K562 (cell line): Measurements from ENCODE around the gene TMEM179. TPM values are rescaled to one million over a fixed set of nuclear protein-coding genes. Genes with fewer than 3 reads are reported as not detected.

Experiments
- ATAC-seq: fragments of 200-7000 bp; cut with Tn5 transposase; 3 replicates; pipeline ENCODE4 v1.9.1; 2020; ENCODE audit warnings: moderate library complexity
- BruUV-seq: library from RNA; stranded (reverse); fragments of 400-500 nt; replicated peaks from 2 replicates; lab custom pipeline; 2021; lab: Mats Ljungman, UMichigan
- CTCF ChIA-PET: fragments of 300-600 bp; formaldehyde crosslinking; extraction: SDS; loops from one replicate; lab custom pipeline; 2021; ENCODE audit warnings: low intra/inter-chr PET ratio; lab: Yijun Ruan, JAX
- POLR2A ChIA-PET: fragments of 300-600, 350-650 bp; sonication (Branson Sonifier 250); formaldehyde crosslinking; extraction: SDS; loops from one replicate; lab custom pipeline; 2021; ENCODE audit warnings: antibody characterized with exemption, inconsistent platforms; lab: Yijun Ruan, JAX
- DNase-seq, 4 experiments: peaks; one replicate each; pipeline versions ENCODE4 v3.0.0 to v3.0.0-alpha.2; 2011 to 2018; ENCODE audit warnings: low spot score in 3 of 4, mixed read lengths in 3 of 4; ENCODE audit errors: extremely low read depth in 1 of 4
- FAIRE-seq: peaks from 2 replicates; lab custom pipeline; 2011; peaks lifted over from hg19 to GRCh38; lab: Jason Lieb, UNC
- H2AFZ ChIP-seq: 2 replicates; pipeline ENCODE4 v1.6.0; 2011; ENCODE audit warnings: low read depth, low read length, control low read depth, inconsistent platforms
- H3K27ac ChIP-seq: fragments of 200-600 bp; 3 replicates; pipeline ENCODE4 v1.8.0; 2011; ENCODE audit warnings: low read depth, mild to moderate bottlenecking, control low read depth, inconsistent platforms, low read length, moderate library complexity, mixed read lengths; ENCODE audit errors: extremely low read depth
- H3K27me3 ChIP-seq, 2 experiments: fragments of 300-600 bp in 1 of 2; 2 replicates in 1 of 2; 3 replicates in 1 of 2; pipeline versions ENCODE4 v1.6.0 to v1.8.0; 2011; ENCODE audit warnings: inconsistent platforms in 2 of 2, low read length in 2 of 2, mild to moderate bottlenecking in 1 of 2, mixed read lengths in 1 of 2, moderate library complexity in 1 of 2; ENCODE audit not compliant: control insufficient read depth in 2 of 2, insufficient read depth in 2 of 2
- H3K36me3 ChIP-seq: fragments of 300-600 bp; 3 replicates; pipeline ENCODE4 v1.8.0; 2011; ENCODE audit warnings: mild to moderate bottlenecking, low read length, inconsistent platforms; ENCODE audit not compliant: control insufficient read depth, insufficient read depth
- H3K4me1 ChIP-seq, 2 experiments: fragments of 200-600 bp in 1 of 2; replicated peaks in 1 of 2; 2 replicates in 1 of 2; 3 replicates in 1 of 2; pipeline versions ENCODE4 v1.5.1 to v1.8.0; 2011; ENCODE audit warnings: inconsistent platforms in 2 of 2, low read length in 2 of 2, mild to moderate bottlenecking in 1 of 2, mixed read lengths in 1 of 2, moderate library complexity in 1 of 2; ENCODE audit not compliant: control insufficient read depth in 2 of 2, insufficient read depth in 2 of 2
- H3K4me2 ChIP-seq: 2 replicates; pipeline ENCODE4 v1.6.1; 2011; ENCODE audit warnings: low read length, control low read depth, inconsistent platforms, mixed read lengths; ENCODE audit not compliant: insufficient read depth
- H3K4me3 ChIP-seq: fragments of 200-600 bp; sonication (generic), shearing (Covaris generic); 2 replicates; pipeline ENCODE4 v1.5.1; 2016; ENCODE audit warnings: control low read depth, inconsistent platforms
- H3K79me2 ChIP-seq: fragments of 200-600 bp; 3 replicates; pipeline ENCODE4 v1.8.0; 2011; ENCODE audit warnings: low read length, inconsistent platforms; ENCODE audit not compliant: control insufficient read depth, insufficient read depth
- H3K9ac ChIP-seq, 2 experiments: 2 replicates each; pipeline versions ENCODE4 v1.6.0 to v1.6.1; 2011; ENCODE audit warnings: low read depth in 2 of 2, low read length in 2 of 2, control low read depth in 1 of 2, inconsistent platforms in 1 of 2, mild to moderate bottlenecking in 1 of 2, mixed read lengths in 1 of 2; ENCODE audit not compliant: insufficient read depth in 1 of 2
- H3K9me1 ChIP-seq: one replicate; pipeline ENCODE4 v1.6.0; 2011; ENCODE audit warnings: inconsistent platforms, mild to moderate bottlenecking, low read length, moderate library complexity; ENCODE audit not compliant: control insufficient read depth, insufficient read depth
- H3K9me3 ChIP-seq: replicated peaks from 2 replicates; pipeline ENCODE4 v1.5.1; 2011; ENCODE audit warnings: low read depth, low read length, inconsistent platforms; ENCODE audit not compliant: control insufficient read depth, insufficient read depth
- H4K20me1 ChIP-seq: replicated peaks from 2 replicates; pipeline ENCODE4 v1.6.1; 2011; ENCODE audit warnings: low read length, inconsistent platforms, mixed read lengths; ENCODE audit not compliant: control insufficient read depth, insufficient read depth
- CAMTA2 ChIP-seq: fragments of 250-450 bp; sonication (Bioruptor Pico); conservative IDR thresholded peaks from 2 replicates; pipeline ENCODE4 v1.5.1; 2022
- CHD4 ChIP-seq: fragments of 200-600 bp; sonication (generic); IDR thresholded peaks from 3 replicates; pipeline ENCODE4 v1.6.1; 2012; ENCODE audit warnings: low read depth, mild to moderate bottlenecking, mixed read lengths, low read length, inconsistent platforms; ENCODE audit not compliant: insufficient read depth, insufficient replicate concordance, poor library complexity, severe bottlenecking
- CREBBP ChIP-seq: IDR thresholded peaks from one replicate; pipeline ENCODE4 v1.6.1; 2012; ENCODE audit warnings: low read depth, mild to moderate bottlenecking, control low read depth, inconsistent platforms, low read length
- ERF ChIP-seq: fragments of 450-650 bp; formaldehyde crosslinking; IDR thresholded peaks from 2 replicates; pipeline ENCODE4 v1.4.0; 2020; ENCODE audit warnings: mild to moderate bottlenecking, mixed read lengths
- ETV6 ChIP-seq, 3 experiments: fragments of 150-350 bp in 1 of 3; sonication (generic) in 1 of 3; formaldehyde crosslinking in 1 of 3; IDR thresholded peaks; 2 replicates each; pipeline versions ENCODE4 v1.6.1 to v1.8.0; 2014 to 2022; ENCODE audit warnings: borderline replicate concordance in 2 of 3, low read depth in 2 of 3, antibody characterized with exemption in 1 of 3, low read length in 1 of 3, mild to moderate bottlenecking in 1 of 3, missing genetic modification reagents in 1 of 3
- HDAC2 ChIP-seq: fragments of 450-650 bp; IDR thresholded peaks from 2 replicates; pipeline ENCODE4 v1.6.1; 2016; ENCODE audit warnings: mild to moderate bottlenecking
- IRF2 ChIP-seq: sonication (generic); formaldehyde crosslinking; IDR thresholded peaks from 2 replicates; pipeline ENCODE4 v1.8.1; 2022; ENCODE audit warnings: mild to moderate bottlenecking, missing genetic modification reagents
- MECOM ChIP-seq: fragments of 250-450 bp; sonication (Bioruptor Pico); IDR thresholded peaks from 2 replicates; pipeline ENCODE4 v1.8.0; 2022; ENCODE audit warnings: inconsistent platforms
- NFE2 ChIP-seq: IDR thresholded peaks from 2 replicates; pipeline ENCODE4 v1.6.1; 2014; ENCODE audit warnings: antibody characterized with exemption, low read depth
- NKRF ChIP-seq: fragments of 450-650 bp; IDR thresholded peaks from 2 replicates; pipeline ENCODE4 v1.6.1; 2016; ENCODE audit warnings: borderline replicate concordance
- SAFB2 ChIP-seq: fragments of 200-400 bp; formaldehyde crosslinking; IDR thresholded peaks from 2 replicates; pipeline ENCODE4 v1.6.1; 2018; ENCODE audit warnings: borderline replicate concordance, low read length, low read depth, moderate library complexity; ENCODE audit not compliant: severe bottlenecking
- TAF1 ChIP-seq: IDR thresholded peaks from 2 replicates; pipeline ENCODE4 v1.6.1; 2011; ENCODE audit warnings: mild to moderate bottlenecking, low read length, moderate library complexity; ENCODE audit not compliant: insufficient read depth, control insufficient read depth, severe bottlenecking; ENCODE audit errors: extremely low read depth
- XRCC4 ChIP-seq: IDR thresholded peaks from one replicate; pipeline ENCODE4 v1.6.1; 2011; ENCODE audit not compliant: insufficient read depth, insufficient read length; ENCODE audit errors: extremely low read depth
- WGBS: fragments of 100-300 bp; shearing (Covaris generic); methylation state at CpG from one replicate; pipeline ENCODE4 v1.1.6; 2016; ENCODE audit warnings: low coverage, mixed read lengths; ENCODE audit not compliant: insufficient coverage; ENCODE audit errors: missing lambda C conversion rate; 5-methylcytosine and 5-hydroxymethylcytosine counted together
- in situ Hi-C: fragments of 300-500 bp; cut with MboI; formaldehyde crosslinking; loops from 4 replicates; pipeline ENCODE4 v1.15.0; 2018; ENCODE audit warnings: inconsistent platforms, mixed read lengths
- intact Hi-C: fragments of 100-400 bp; cut with micrococcal nuclease; formaldehyde crosslinking; loops from 2 replicates; pipeline ENCODE4 v1.14.2; 2022
- polyA plus RNA-seq, 8 experiments: library from polyadenylated mRNA; depleted of rRNA in 4 of 8; stranded (reverse) in 5 of 8; unstranded in 3 of 8; fragments of >200 nt; fragmentation: Nextera tagmentation in 2 of 8; fragmentation: Illumina TruSeq in 1 of 8; extraction: Ambion mirVana in 2 of 8; extraction: Trizol in 1 of 8; gene quantifications; 2 replicates each; pipeline versions ENCODE4 v1.2.1 to v1.2.3, GENCODE V29; 2011 to 2014; ENCODE audit warnings: inconsistent platforms in 1 of 8, missing spikeins in 1 of 8
- total RNA-seq, 7 experiments: library from RNA; depleted of rRNA in 6 of 7; stranded (reverse); fragments of >200 nt in 6 of 7; fragmentation: Illumina TruSeq in 2 of 7; extraction: Trizol in 2 of 7; gene quantifications; 2 replicates each; pipeline versions ENCODE4 v1.2.1 to v1.2.3, GENCODE V29; 2011 to 2021; ENCODE audit warnings: low replicate concordance in 1 of 7

The TMEM179 gene
- total and polyA plus RNA-seq, 9 of the 15 experiments (the other 6 are each of a cell fraction or from before 2014, with no cell fraction given), result not detected

- no peak overlapping the region for H3K9ac ChIP-seq
- BruUV-seq, result no TSS peak
- no peak for TF ChIP-seq SAFB2
- TF ChIP-seq NFE2, result no peak
- H3K4me2 ChIP-seq, result no peak overlapping the region
- ChIA-PET POLR2A (no interaction called here), CTCF (interaction anchor here (2.0 to 2.6 kb wide), 2 partner anchors 545 to 561 kb away, joined by 11 to 12 read pairs; no protein-coding TSS in a partner anchor)
- H3K27ac ChIP-seq, result no peak overlapping the region
- no peak overlapping the region for H3K4me3 ChIP-seq
- 0 out of 2 replicates have a peak, but pooled peaks cover 3% of the 10 kb centered on the region for H4K20me1 ChIP-seq
- in situ Hi-C loops, result no loop called here
- H3K36me3 ChIP-seq, result no peaks in the 10 kb centered on the region
- FAIRE-seq (no peak), ATAC-seq (no peak), DNase-seq (peak in 1 of 4 experiments; percentile 1)
- H2AFZ ChIP-seq, result no peak overlapping the region
- WGBS, result 0% methylated on average over 12 of the region's 13 CpGs
- no peaks in the 10 kb centered on the region for H3K79me2 ChIP-seq
- H3K27me3 ChIP-seq, result peaks cover 0 to 41% of the 10 kb centered on the region in 2 experiments; a peak in 2 of 5 replicates
- peaks cover 0 to 37% of the 10 kb centered on the region in 2 experiments; a peak in 2 of 5 replicates for H3K4me1 ChIP-seq
- intact Hi-C loops, result no loop called here
- H3K9me3 ChIP-seq, result no peaks in the 10 kb centered on the region
- no peaks in the 10 kb centered on the region for H3K9me1 ChIP-seq
Observed at GRCh38 chr14:104638927-104639450, 34.4 kb upstream of the TMEM179 start.

- no peaks in the 10 kb centered on the region for H3K9me1 ChIP-seq
- TF ChIP-seq MECOM (CRISPR knock-in tag) (no peak), ETV6 (IDR thresholded peaks at IDR 0.05; ENCODE audit: borderline replicate concordance in 1 of 2, low read depth in 2 of 2, low read length in 1 of 2) (no peak), ETV6 (CRISPR knock-in tag; IDR thresholded peaks at IDR 0.05; ENCODE audit: borderline replicate concordance) (no peak), XRCC4 (no peak), CAMTA2 (CRISPR knock-in tag) (no peak), NKRF (no peak), ERF (CRISPR knock-in tag) (no peak), TAF1 (no peak), HDAC2 (no peak), CHD4 (no peak), CREBBP (no peak), IRF2 (CRISPR knock-in tag) (no peak)
Observed at GRCh38 chr14:104638190-104638589, 33.6 kb upstream of the TMEM179 start.

More at GRCh38 chr14:104638190-104638589, 33.6 kb upstream of the TMEM179 start:
- FAIRE-seq (no peak), DNase-seq (no peak), ATAC-seq (no peak)
- Histone ChIP-seq H3K9ac (no peak overlapping the region), H3K79me2 (no peaks in the 10 kb centered on the region), H3K27ac (no peak overlapping the region), H2AFZ (no peak overlapping the region), H3K9me3 (no peaks in the 10 kb centered on the region), H3K4me3 (no peak overlapping the region), H4K20me1 (0 out of 2 replicates have a peak, but pooled peaks cover 3% of the 10 kb centered on the region), H3K27me3 (peaks cover 0 to 44% of the 10 kb centered on the region in 2 experiments; a peak in 2 of 5 replicates), H3K36me3 (no peaks in the 10 kb centered on the region), H3K4me1 (peaks cover 0 to 37% of the 10 kb centered on the region in 2 experiments; a peak in 2 of 5 replicates), H3K4me2 (no peak overlapping the region)
- 0% methylated on average over 12 of the region's 12 CpGs for WGBS
- no TSS peak for BruUV-seq
- intact Hi-C loops (no loop called here), in situ Hi-C loops (no loop called here)
- ChIA-PET POLR2A (no interaction called here), CTCF (no interaction called here)
